Smooth muscle cell of the brain vasculature (primary cell): ENCODE data around the gene OSBPL5.
"Not testable (repeated sequence)": the region's sequence is repeated elsewhere in the genome, so short reads cannot be mapped to it uniquely, and the experiment has no call there.

Experiments used
- DNase-seq: peaks from one replicate; pipeline ENCODE4 v3.0.0-alpha.2; 2012; ENCODE audit warnings: low read depth, low spot score

The OSBPL5 gene

GRCh38 chr11:3085052-3085451 is 80.1 kb downstream of the OSBPL5 start:
- no peak for DNase-seq

- no peak for DNase-seq
Measured at GRCh38 chr11:3083321-3083720, 81.8 kb downstream of the OSBPL5 start.

GRCh38 chr11:3081386-3081751 is 83.7 kb downstream of the OSBPL5 start:
- no peak for DNase-seq

- no peak for DNase-seq
Measured at GRCh38 chr11:3080733-3081385, 84.3 kb downstream of the OSBPL5 start.

- no peak for DNase-seq
Measured at GRCh38 chr11:3080104-3080503, 85.0 kb downstream of the OSBPL5 start.

GRCh38 chr11:3077846-3078440 is 87.2 kb downstream of the OSBPL5 start:
- no peak for DNase-seq

- DNase-seq: no peak
Measured at GRCh38 chr11:3077189-3077836, 87.8 kb downstream of the OSBPL5 start.

GRCh38 chr11:3074912-3075589 is 90.1 kb downstream of the OSBPL5 start:
- DNase-seq: no peak

- DNase-seq: no peak
Measured at GRCh38 chr11:3073029-3073435, 92.1 kb downstream of the OSBPL5 start.

- no peak for DNase-seq
Measured at GRCh38 chr11:3069425-3069824, 95.7 kb downstream of the OSBPL5 start.

GRCh38 chr11:3066308-3066707 is 98.8 kb downstream of the OSBPL5 start:
- DNase-seq: not testable (repeated sequence)

- not testable (repeated sequence) for DNase-seq
Measured at GRCh38 chr11:3064709-3065108, 100.4 kb downstream of the OSBPL5 start.

- DNase-seq: not testable (repeated sequence)
Measured at GRCh38 chr11:3063876-3064275, 101.2 kb downstream of the OSBPL5 start.

GRCh38 chr11:3063432-3063831 is 101.7 kb downstream of the OSBPL5 start:
- not testable (repeated sequence) for DNase-seq

GRCh38 chr11:3060436-3061025 is 104.6 kb downstream of the OSBPL5 start:
- no peak for DNase-seq

GRCh38 chr11:3058753-3059664 is 106.1 kb downstream of the OSBPL5 start:
- DNase-seq: no peak

- peak; percentile 86 for DNase-seq
Measured at GRCh38 chr11:3057069-3057963, 107.8 kb downstream of the OSBPL5 start, which contains the start of gene CARS1. TSS of gene CARS1 (minus strand) at chr11:3057423. CDS start at chr11:3057367, 56 bp downstream.

GRCh38 chr11:3056296-3057068 is 108.6 kb downstream of the OSBPL5 start:
- no peak for DNase-seq

GRCh38 chr11:3055891-3056290 is 109.2 kb downstream of the OSBPL5 start:
- DNase-seq: no peak
